Measurements from ENCODE around the gene UTS2R.

The UTS2R gene

DNA sequence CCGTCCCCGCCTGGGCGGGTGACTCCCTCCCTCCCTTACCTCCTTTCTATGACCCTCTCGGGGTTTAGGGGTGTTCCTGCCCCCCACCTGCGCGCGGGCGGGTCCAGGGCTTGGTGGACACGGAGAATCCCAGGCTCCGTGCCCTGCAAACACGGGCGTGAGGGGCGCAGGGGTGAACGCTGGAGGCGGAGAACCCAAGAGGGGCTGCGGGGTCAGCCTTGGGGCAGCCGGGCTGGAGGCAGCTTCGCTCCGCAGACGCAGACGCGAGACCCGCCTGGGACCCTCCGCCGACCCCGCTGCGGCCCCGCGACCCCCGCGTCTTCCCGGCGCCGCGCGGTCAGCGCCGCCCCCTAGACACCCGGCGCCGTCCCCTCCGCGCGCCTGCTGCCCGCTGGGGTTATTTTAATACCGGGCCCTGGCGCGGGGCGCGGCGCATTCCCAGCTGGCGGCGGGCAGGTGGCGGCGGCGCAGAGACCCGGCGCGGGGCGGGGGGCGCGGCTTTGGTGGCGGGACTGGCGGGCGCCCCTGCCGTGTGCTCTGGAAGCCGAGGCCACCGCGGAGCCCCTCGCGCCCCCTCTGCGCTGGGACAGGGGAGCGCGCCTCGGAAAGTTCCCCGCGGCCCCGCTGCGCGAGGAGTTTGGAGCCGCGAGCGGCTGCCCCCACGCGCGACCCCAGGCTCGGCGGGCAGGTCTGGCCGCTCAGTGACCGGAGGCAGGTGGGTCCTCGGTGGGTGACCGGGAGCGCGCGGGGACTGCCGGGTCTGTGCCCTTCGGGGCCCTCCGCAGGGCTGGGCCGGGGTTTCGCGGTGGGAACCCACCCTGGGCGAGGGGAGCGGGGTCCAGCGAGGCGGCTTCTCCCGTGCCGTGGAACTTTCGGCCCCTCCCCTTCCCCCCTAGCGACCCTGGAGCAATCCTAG is at the start of gene UTS2R:
Gene UTS2R, plus strand, starts transcription at position 433 of the 916 bp plus-strand sequence. CDS start 2,560 bp downstream, outside the sequence.
- DNase-seq = no peak

DNA sequence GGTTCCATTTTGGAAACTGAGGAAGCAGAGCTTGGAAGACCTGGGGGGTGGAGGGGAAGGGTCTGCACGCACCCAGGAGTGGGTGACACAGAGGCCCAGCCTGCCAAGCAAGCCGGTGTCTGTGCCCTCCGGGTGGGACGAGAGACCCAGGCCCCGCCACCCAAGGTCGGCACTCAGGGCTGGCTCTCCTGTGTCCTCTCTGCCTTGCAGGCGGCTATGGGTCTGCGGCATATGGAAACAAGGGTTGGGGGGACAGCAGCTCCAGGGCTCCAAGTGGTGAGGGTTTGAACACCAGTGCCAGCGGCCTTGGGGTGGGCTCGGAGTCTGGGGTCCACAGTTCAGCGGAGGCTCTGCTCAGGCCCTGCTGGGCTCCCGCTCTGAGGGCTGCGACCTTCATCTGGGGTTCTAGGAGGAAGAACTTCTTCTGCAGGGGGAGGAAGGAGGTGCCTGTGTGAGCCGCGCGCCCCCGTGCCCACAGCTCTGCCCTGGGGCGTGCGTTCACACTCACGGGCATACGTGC is 49.6 kb upstream of the UTS2R start:
- no peak for DNase-seq

DNA sequence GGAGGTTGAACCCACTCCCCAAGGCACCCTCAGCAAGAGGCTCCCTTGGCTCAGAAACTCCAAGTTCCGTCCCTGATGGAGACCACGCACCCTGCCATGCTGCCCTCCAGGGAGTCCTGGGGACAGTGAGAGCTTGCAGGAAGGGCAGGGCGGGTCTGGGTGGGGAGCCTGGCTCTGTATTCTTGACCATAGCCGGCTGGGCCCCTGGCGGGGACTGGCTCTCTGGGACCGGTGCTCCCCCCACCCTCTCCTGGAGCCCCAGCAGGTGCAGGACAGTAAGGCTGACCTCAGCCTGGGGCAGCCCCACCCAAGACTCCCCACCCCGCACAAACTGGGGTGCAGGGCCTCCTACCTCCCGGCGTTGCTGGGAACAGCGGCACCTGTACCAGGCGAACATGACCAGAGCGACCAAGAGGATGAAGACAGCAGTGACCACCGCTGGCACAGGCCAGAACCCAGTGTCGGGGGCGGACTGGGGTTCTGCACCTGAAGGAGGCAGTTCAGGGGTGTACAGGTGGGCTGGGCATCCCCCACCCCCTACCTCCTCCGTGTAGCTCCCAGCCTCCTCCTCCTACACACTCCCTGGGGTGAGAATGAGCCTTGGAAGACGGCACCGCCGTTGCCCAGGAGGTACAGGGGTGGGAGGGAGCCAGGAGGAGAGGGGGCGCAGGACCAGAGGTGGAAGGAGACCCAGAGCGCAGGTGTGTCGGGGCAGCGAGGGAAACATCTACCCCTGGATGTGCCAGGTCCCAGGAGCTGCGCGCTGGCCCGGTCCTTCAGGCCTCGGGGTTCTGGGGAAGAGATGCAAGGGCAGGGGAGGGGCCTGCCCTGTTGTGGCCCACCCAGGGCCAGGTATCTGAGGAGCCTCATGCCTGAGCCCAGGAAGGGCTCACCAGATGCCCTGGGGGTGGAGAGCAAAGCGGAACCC is 48.8 kb upstream of the UTS2R start:
- DNase-seq = no peak

DNA sequence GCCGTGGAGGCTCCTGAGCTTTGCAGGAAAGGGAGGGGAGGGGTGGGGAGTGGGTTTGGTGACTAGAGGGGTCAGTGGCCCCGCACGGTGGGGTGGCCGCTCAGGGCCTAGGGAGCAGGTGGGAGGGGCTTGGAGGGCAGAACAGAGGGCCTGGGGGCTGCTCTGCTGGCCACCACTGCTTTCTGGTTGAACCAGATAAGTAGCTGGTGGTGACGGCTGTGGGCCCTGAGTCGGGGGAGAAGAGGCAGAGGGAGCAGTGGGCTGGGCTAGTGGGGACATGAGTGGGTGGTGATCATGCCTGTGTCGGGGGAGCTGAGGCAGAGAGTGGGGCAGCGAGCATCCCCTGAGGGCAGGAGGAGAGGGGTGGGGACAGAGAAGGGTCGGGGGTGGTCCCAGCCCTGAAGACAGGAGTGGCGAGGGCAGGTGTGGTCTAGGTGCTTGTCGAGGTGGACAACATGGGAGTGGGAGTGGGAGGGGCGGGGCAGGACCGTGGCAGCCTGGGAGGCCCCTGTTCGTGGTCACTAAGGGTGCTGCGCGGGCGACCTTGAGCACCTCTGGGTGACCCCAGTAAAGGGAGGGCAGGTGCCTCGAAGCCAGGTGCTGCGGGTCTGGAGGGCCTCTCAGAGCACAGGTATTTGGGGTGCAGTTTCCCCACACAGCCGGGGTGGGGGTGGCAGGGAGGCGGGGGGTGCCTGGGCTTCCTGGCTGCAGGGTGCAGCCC is 47.9 kb upstream of the UTS2R start:
- DNase-seq = no peak

DNA sequence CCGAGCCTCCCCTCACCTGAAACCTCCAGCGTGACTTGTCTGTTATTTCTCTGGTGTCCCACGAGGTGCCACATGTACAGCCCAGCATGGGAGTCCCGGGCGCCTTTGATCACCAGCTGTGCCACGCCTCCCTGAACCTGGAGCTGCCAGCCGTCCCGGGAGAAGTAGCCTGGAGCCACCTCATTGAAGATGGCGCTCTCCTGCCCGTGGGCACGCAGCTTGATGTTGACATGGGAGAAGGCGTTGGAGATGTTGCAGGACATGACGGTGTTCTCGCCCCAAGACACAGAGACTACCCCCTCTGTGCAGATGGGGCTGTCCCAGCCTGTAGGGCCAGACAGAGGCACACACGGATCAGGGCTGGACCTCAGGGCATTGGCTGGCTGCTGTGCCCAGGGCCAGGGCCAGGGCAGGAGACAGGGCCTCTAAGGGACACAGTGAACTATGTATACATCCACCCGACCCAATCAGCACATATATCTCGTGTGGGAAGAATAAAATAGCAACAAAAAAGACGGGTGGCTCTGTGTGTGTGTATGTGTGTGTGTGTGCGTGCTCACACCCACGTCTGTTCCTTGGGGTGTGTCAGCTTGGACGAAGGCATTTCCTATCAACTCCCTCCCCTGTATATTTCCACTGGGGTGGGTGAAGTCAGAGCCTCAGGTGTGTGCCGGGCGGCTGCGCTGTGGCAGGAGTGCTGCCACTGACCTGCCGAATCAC is 46.8 kb upstream of the UTS2R start:
- no peak for DNase-seq

DNA sequence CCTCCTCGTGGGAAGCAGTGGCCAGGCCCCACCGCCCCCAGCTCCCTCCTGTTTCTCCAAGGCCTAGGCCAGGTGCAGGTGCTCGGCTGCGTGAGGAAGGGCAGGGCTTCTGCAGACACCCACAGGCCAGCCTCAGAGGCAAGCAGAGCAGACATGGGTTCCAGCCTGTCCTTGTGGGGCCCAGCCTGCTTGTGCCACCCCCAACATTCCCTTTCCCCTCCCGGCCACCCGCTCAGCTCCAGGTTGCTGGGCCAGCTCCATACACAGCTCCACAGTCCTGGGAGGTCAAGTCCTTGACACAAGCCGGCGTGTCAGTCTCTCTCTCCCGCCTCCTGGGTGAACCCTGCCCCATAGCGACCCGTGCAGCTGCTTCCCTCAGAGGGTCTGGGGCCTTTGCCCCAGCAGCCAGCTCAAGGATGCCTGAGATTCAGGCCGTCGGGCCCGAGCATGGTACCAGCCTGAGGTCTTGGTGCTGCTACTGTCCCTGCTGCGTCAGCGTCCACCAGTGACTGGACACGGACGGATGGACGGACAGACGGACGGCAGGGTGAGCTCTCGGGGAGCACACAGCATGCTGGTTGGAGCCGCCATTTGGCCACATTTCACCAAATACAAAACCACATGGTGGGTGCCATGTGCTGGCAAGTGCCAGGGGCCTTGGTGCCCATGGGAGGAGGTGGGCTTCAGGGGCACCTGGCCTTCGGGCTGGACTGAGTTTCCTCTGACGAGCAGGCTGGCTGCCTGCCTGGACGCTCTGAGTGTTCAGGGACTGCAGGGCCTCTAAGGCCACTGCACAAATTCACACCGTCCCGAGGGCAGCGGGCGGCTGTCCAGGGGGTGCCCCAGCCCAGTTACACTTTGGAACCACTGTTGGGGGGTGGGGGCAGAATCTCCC is 46.0 kb upstream of the UTS2R start:
- no peak for DNase-seq

DNA sequence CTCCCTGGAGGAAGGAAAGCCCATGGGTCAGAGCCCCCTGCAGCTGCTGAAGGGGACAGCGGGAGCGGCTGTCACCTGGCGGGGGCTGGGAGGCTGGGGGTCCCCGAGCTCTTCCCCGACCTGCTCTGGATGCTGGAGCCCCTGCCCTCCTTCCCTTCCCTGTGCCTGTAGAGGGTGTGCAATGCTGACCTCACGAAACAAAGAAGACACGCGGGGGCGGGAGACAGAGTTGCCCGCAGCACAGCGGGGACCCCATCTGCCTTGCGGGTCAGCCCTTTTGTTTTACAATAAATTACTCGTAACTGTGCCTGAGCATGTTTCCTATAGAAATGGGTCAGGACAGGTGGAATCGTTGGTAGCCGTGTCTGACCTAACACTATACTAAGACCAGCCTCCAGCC is 44.3 kb upstream of the UTS2R start:
- no peak for DNase-seq

DNA sequence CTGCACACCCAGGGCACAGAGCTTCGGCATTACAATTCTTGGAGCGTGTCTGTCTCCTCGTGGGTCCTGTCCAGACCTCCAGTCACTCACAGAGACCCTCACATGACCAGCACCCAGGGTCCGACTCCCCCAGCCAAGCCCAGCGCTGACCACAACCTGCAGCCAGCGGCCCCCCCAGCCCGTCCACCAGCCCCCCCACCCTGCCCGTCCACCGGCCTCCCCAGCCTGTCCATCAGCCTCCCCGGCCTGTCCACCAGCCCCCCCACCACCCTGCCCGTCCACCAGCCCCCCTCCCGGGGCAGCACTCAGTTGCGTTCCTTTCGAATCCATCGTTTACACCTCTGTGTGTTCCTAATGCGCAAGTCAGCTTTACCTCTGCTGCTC is 43.8 kb upstream of the UTS2R start:
- no peak for DNase-seq

DNA sequence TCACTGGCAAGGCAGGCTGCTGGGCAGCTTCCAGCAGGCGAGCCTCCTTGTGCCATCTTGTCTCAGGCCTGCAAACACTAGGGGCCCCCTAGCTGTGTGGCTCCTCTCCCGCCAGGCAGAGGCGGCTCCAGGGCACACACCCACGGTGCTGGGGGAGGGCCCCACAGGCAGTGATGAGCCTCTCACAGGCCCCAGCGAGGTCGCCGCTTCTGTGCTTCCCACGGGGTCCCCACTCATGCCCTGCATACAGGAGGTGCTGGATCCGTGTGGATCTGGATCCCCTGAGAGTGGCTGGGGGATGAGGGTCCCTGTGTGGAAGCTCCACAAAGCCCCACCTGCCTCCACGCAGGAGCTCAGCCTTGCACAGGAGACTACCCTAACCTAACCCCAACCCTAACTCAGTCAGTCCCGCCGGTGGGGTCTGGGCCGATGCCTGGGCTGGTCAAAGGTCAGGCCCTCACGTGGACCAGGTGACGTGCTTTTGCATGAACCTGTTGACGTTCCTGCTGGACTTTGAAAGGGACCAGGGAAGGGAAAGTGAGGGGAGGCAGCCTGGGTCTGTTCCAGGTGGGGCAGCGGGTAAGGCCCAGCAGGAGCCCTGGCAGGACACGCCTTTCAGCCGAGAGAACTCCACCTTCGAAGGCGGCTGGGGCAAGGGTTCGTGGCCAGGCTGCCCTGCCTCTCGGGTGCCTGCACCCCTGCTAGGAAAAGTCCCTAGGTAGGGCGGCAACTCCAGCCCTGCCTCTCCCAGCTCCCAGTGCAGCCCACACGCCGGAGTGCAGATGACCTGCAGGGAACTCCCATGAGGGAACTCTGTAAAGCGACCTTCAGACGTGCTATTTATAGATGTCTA is 43.2 kb upstream of the UTS2R start:
- no peak for DNase-seq

DNA sequence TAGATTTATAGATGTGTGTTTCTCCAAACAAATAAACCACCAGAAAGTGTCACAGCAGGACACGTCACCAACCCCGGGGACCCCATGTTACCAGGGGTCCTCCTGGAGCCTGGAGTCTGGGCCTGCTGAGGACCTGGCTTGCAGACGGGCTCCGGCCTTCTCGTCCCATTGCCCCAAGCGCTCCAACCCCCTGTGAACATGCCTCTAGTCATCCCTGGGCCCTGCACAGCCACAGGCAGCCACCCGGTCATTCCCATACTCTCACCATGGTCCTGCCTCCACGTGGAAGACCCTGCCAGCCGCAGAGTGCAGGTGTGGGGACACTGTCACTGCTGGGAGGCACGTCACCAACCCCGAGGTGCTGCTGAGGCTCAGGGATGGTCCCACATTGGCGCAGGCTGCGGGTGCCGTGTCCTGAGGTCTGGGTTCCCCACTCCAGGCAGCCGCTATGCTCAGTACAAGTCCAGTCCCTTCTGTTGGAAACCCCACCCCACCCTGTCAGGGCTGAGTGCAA is 42.5 kb upstream of the UTS2R start:
- DNase-seq = no peak

DNA sequence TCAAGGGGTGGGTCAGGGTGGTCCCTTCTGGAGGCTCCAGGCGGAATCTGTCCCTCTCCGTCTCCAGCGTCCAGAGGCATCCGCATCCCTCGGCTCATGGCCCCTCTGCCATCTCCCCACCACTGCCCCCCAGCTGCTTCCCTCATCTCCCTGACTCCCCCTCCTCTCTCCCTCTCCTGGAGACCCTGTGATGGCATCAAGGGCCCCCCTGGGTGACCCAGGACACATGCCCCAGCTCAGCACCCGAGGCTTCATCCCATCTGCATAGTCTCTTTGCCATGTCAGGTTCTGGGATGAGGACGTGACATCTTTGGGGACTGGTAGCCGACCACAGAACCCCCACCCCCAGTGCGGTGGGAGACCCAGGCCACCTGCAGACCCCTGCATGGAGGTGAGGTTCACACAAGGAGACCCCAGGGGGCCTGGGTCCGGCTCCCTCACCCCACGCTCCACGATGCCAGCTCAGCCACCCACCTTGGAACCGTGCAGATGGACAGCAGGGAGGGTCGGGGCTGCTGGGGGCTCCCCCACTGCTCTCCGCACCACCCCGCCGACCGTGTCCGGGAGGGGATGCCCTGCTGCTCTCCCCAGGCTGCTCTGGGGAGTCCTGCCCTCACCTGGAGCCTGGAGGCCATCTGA is 41.8 kb upstream of the UTS2R start:
- no peak for DNase-seq

DNA sequence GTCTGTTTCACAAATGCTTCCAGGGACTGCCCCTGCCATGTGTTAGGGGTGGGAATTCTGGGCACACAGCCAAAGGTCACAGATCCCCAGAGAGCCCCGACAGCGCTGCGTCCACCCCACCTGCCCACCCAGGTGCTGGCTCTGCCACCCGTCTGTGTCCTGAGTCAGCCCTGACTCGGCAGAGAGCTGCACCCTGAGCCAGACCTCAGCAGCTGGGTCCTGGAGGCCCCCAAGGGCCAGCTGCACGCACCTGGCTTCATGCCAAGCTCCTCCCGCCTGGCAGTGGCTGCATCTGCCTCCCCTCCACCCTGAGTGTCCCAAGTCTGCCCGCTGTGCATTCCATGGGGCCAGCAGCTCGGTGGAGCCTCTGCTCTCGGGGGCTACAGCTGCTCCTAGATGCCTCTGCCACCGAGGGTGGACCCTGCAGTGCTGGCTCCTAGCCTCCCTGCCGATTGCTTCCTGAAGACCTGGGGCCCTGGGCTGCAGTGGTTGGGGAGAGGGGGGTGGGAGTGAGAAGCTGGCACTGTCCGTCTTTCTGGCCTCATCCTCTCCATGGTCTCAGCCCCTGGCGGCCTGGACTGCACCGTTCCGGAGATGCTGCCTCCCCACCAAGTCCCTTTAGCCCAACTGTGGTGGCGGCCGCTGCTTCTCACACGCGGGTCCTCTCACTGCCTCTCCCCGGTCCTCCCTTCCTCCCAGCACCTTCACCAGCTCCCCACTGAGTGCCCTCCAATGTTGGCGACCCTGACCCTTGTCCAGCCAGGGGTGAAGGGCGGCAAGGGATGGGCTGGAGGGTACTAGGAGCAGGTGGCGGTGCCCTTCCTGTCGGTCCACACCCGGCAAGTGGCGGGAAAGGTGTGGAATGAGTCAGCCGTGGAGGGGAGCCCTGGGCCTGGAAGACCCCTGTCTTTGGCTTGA is 41.0 kb upstream of the UTS2R start:
- no peak for DNase-seq

DNA sequence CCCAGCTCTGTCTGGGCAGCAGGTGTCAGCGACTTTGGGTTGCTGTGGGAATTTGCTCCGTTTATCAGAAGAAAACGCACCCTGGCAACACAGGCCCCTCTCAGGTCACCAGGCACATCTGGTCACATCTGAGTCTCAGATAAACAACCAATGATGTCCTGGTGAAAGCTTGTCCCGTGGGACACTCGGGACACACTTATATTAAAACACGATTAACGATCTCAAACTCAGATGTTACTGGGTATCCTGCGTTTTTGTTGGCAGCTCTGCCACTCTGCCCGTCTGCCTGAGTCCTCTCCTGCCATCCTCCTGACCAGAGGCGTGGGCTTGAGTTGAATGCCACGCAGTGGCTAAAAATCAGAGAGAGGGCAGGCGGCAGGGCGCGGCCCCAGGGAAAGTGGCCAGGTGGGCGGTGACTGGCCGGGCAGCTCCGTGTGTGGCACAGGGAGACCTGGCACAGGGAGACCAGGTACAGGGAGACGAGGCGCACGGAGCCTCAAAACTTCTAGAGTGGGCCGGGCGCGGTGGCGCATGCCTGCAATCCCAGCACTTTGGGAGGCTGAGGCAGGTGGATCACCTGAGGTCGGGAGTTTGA is 40.1 kb upstream of the UTS2R start:
- DNase-seq = no peak

DNA sequence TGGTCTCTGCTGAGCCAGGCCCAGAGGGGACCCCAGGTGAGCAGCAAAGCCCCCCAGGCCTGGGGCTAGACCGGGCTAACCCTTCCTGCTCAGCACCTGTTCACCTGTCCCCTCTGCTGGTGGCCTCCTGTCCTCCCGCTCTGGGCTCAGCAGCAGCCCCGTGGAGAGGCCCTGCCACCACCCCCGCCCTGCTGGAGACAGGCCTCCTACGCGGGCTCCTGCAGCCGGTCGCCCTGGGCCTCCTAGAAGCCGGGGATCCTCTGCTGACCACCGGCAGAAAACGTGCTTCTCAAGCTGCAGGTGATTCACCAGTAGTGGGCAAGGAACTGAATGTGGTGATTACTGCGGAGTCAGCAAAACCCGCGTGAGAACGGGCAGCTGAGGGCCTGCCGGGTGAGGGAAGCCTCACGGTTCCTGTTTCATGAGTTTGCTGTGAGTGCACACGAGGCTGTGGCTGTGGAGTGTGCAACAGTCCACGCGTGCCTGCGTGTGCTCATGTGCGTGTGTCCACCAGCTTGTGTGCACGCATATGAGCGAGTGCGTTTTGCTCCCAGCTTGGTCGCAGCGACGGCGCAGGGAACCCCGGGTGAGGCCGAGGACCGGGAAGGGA is 38.8 kb upstream of the UTS2R start:
- DNase-seq = peak; percentile 10

DNA sequence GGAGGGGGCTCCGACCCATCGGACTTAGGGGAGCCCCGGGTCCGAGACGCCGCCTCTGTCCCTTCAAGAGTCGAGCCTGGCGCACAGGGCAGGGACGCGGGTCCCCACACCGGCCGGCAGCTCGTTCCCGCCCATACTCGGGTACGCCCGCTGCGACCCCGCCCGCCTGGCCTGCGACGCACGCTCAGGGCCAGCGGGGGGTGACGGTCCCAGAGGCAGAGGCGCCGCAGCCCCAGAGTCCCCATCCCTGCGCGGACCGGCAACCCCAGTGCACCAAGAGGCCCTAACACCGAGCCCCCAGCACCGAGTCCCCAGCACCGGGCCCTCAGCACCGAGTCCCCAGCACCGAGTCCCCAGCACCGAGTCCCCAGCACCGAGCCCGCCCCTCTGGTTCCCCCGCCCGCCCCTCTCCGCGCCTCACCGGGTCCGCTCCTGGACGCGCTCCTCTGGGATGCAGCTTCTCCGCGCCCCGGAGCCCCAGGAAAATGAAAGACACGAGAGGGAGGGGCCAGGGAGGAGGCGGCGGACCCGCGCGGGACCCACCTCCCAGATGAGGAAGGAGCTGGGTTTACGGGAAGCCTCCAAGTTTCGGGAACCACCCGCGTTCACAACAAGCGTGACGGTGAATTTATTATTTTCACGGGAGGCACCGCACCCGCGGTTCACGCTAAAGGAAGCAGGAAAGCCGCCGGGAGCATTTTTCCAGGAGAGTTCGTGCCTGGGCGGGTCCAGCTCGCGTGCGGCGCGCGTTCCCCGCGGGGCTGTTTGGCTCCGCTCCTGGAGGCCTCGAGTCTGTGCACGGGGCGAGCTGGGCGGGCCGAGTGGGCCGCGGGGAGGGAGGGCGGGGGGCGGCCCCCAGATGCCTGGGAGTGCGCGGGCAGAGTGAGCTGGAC is 38.0 kb upstream of the UTS2R start, which contains the start of gene SECTM1:
Gene SECTM1, minus strand, starts transcription at position 488 of the 893 bp plus-strand sequence. CDS start 6,526 bp downstream, outside the sequence.
- no peak for DNase-seq

DNA sequence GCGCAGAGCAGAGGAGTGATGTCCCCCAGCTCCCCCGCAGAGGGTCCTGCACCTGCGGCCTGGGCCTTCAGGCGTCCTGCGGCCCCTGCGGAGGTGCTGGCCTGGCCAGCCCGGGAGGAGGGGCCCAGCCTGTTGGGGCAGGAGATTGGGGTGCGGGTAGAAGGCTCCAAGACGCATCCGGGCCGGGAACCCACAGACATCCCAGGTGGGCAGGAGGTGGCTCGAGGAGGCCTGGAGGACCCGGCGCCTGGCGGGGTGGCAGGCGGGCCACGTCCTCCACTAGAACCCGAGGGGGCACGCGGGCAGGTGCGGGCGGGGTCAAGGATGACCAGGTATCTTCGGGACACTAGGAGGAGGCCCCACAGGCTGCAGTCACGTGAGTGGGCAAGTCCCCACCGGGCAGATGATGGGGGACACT is 37.4 kb upstream of the UTS2R start:
- no peak for DNase-seq

All from midbrain (tissue), 1 donor.